Measurements from ENCODE around the gene TMEM92. TPM values are rescaled to one million over a fixed set of nuclear protein-coding genes. Genes with fewer than 3 reads are reported as not detected.

Gene TMEM92
- total RNA-seq, 4 donors from 2014 or later: 0.16 TPM; not detected in 3

DNA sequence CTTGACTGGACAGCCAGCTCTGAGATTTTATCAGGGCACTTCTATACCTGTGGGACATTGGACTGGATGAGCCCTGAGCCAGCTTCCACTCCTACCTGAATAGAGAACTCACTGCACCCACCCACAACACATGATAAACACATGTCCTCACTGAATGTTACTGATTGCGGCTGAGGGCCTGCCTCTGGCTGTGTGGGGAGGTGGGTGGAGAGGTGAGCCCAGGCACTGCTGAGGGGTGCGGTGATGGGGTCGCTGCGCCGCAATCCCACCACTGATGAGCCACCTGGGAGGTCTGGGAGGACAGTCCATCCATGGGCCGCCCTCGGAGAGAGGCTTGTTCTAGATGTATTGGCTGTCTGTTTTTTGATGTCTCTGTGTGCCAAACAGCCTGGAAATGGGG lies 5.4 kb downstream of the TMEM92 start:
- Histone ChIP-seq H3K27ac (no peak overlapping the region), H3K9me3 (no peaks in the 10 kb centered on the region), H3K4me3 (no peak overlapping the region), H3K27me3 (peaks cover 11% of the 10 kb centered on the region), H3K36me3 (no peaks in the 10 kb centered on the region), H3K4me1 (no peaks in the 10 kb centered on the region)
- TF ChIP-seq EP300 (IDR thresholded peaks at IDR 0.05) (no peak), CTCF (IDR thresholded peaks at IDR 0.05) (no peak), POLR2A (IDR thresholded peaks at IDR 0.05) (no peak), POLR2AphosphoS5 (IDR thresholded peaks at IDR 0.05) (no peak)
- ATAC-seq: no peak
- WGBS, 2 donors (ENCODE audit: low coverage in 1 of 2): no CpG with 5 or more reads among the region's 7 CpGs

DNA sequence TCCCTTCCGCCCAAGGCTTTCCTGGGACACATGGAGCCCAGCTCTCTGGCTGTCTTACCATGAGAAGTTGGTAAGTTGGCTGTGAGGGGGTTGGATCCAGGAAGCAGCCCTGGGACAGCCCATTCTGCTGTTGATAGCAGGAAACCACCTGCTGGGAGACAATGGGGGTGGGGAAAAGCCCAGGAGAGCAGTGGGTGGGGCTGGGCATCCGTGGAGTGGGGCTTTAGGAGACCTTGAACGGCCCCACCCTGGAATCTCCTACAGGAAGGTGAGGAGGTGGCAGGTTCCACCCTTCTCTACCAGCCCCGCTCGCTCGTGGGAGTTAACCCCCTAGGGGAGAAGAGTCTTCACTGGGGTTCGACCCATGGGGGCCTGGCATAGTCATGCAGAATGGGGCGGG lies 5.8 kb downstream of the TMEM92 start:
- Histone ChIP-seq H3K9me3 (no peaks in the 10 kb centered on the region), H3K27ac (no peak overlapping the region), H3K4me3 (no peak overlapping the region), H3K4me1 (no peaks in the 10 kb centered on the region), H3K36me3 (no peaks in the 10 kb centered on the region), H3K27me3 (peaks cover 11% of the 10 kb centered on the region)
- 92 to 100% methylated on average over 1 to 2 of the region's 8 CpGs for WGBS, 2 donors (ENCODE audit: low coverage in 1 of 2)
- TF ChIP-seq EP300 (IDR thresholded peaks at IDR 0.05) (no peak), POLR2AphosphoS5 (IDR thresholded peaks at IDR 0.05) (no peak), POLR2A (IDR thresholded peaks at IDR 0.05) (no peak), CTCF (IDR thresholded peaks at IDR 0.05) (no peak)
- ATAC-seq: no peak

DNA sequence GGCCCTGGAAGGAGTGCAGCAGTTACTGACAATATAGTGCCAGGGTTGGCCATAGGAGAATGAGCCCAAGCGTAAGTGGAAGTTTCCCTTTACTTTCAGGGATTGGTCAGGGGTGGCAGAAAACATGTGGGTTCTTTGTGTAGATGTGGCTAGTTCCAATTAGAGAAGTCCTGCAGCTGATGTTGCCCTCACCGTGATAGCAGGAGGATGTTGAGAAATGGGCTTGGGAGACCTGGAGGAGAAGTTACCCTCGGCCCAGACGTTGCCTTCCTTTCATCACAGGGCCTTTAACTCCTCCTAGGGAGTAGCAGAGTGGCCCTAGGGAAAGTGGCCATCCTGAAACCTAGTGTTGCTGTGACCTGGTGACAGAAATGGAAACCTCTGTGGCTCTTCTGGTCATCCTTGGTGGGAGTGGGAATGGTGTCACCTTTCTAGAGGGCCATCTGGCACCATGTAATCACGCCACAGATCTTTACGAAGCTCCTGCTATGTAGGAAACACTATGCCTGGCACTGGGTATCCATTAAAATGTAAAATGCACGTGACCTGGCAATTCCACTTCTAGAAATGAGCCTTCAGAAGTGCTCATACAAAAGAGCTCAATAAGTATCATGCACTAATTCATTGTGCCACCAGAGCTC lies 6.7 kb downstream of the TMEM92 start:
- ATAC-seq: no peak
- H3K4me3 ChIP-seq: no peak overlapping the region
- no peaks in the 10 kb centered on the region for H3K36me3 ChIP-seq
- peaks cover 11% of the 10 kb centered on the region for H3K27me3 ChIP-seq
- no peak overlapping the region for H3K27ac ChIP-seq
- no peak for TF ChIP-seq EP300 (IDR thresholded peaks at IDR 0.05)
- TF ChIP-seq CTCF (IDR thresholded peaks at IDR 0.05): no peak
- no peak for TF ChIP-seq POLR2AphosphoS5 (IDR thresholded peaks at IDR 0.05)
- TF ChIP-seq POLR2A (IDR thresholded peaks at IDR 0.05): no peak
- no peaks in the 10 kb centered on the region for H3K4me1 ChIP-seq
- WGBS, 2 donors (ENCODE audit: low coverage in 1 of 2): 78 to 90% methylated on average over 5 to 7 of the region's 7 CpGs
- H3K9me3 ChIP-seq: no peaks in the 10 kb centered on the region

- ATAC-seq: no peak
- Histone ChIP-seq H3K27ac (no peak overlapping the region), H3K27me3 (peaks cover 11% of the 10 kb centered on the region), H3K4me1 (no peaks in the 10 kb centered on the region), H3K9me3 (no peaks in the 10 kb centered on the region), H3K4me3 (no peak overlapping the region), H3K36me3 (no peaks in the 10 kb centered on the region)
- WGBS, 2 donors (ENCODE audit: low coverage in 1 of 2): 88 to 92% methylated on average over 3 to 4 of the region's 4 CpGs
- TF ChIP-seq EP300 (IDR thresholded peaks at IDR 0.05) (no peak), CTCF (IDR thresholded peaks at IDR 0.05) (no peak), POLR2A (IDR thresholded peaks at IDR 0.05) (no peak), POLR2AphosphoS5 (IDR thresholded peaks at IDR 0.05) (no peak)
These were observed 7.6 kb downstream of the TMEM92 start for GRCh38 chr17:50281739-50282401.

- H3K4me1 ChIP-seq: peaks cover 0 to 12% (median 0%) of the 10 kb centered on the region in 3 donors
- H3K27ac ChIP-seq: no peak overlapping the region
- H3K4me3 ChIP-seq: no peak overlapping the region
- WGBS, 2 donors (ENCODE audit: low coverage in 1 of 2): 82 to 93% methylated on average over 5 to 10 of the region's 10 CpGs
- no peak for ATAC-seq
- H3K9me3 ChIP-seq: no peaks in the 10 kb centered on the region
- no peaks in the 10 kb centered on the region for H3K36me3 ChIP-seq
- H3K27me3 ChIP-seq: peaks cover under 1% of the 10 kb centered on the region
- TF ChIP-seq POLR2AphosphoS5 (IDR thresholded peaks at IDR 0.05) (no peak), EP300 (IDR thresholded peaks at IDR 0.05) (no peak), POLR2A (IDR thresholded peaks at IDR 0.05) (no peak), CTCF (IDR thresholded peaks at IDR 0.05) (no peak)
These were observed 9.0 kb downstream of the TMEM92 start for GRCh38 chr17:50283246-50283645.
